ENCODE data around the gene EXOC3L1.

The EXOC3L1 gene

DNA sequence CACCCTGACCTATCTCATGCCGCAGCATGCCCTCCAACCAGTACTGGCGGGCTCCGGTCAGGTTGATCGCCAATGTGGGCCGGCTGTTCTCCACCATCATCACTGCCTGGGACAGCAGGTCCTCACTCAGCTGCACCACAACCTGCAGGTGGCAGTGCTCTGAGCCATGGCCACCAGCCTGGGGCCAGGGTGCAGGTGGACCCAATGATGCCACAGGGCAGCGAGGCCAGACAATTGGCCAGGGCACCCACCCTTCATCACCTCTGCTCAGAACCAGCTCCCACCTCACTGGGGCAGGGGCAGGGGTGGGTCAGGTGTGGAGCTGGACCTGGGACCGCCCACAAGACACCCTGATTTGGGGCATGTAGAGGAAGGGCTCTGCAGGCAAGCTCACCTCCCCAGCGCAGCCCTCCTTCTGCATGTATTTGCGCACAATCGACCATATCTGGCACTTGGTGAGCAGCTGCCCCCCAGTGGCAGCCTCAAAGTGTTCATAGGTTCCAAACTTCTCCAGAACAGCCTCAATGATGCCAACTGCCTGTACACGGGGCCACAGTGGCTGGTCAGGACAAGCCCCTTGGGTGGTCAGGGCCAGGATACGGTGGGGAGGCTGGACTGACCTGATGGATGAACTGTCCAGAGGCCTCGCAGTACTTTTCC lies 10.4 kb downstream of the EXOC3L1 start:
- DNase-seq: no peak

DNA sequence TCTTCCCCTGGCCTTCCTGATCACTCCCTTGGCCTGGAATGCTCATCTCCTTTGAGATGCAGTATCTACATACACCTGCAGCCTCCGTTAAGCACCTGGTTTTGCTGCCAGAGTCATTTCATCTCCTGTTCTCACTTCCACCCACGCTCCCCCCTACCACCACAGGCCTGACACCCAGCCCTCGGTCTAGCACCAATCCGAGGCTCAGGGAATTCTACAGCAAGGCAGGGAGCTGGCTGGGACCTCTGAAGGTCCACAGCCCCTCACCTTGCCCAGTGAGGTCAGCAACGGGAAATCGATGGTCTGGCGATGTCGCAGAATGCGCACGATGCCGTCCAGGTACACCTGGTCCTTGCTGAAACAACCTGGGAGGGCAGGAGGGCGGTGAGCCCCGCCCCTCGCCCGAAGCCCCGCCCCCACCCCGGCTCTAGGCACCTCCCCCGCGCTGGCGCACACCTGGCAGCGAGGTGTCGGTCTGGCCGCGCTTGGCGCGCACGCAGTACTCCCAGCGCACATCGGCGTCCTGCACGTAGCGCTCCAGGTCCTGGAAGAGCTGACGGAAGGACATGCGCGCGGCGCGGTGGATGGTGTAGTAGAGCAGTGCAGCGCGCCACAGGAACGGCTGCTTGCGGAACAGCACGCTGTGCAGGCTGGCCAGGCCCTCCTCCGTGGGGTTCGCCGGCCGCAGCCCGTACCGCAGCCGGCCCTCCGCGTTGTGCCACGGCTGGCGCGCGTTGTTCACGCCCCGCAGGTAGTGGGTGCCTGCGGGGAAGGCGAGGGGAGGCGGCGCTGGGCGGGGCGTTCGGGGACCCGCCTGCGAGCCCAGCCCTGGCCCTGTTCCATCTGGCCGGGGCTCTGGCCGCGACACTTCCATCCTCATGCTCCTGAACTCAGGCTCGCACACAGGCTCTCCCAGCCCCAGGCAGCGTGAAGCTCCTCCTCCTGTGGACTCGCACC lies 11.9 kb downstream of the EXOC3L1 start:
- peak in 3 of 14 donors; percentile 38 to 75 (median 56) for DNase-seq

DNA sequence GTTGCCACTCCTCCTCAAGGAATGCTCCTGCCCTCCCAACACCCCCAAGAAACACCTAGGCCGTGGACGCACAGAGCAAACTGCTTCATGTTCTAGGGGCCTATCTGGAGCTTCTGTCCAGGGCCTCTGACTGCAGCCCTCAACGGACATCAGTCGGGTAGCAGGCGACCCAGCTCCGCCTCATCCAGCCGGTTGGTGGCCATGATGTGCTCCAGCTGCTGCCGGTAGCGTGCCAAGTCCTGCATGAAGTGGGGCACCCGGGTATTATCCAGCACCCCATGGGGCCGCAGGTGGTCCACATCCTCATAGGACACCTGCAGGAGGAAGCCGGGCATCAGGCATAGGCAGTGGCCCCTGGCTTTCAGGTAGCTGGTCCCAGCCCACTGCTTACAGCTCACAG lies 13.3 kb downstream of the EXOC3L1 start:
- DNase-seq: no peak

DNA sequence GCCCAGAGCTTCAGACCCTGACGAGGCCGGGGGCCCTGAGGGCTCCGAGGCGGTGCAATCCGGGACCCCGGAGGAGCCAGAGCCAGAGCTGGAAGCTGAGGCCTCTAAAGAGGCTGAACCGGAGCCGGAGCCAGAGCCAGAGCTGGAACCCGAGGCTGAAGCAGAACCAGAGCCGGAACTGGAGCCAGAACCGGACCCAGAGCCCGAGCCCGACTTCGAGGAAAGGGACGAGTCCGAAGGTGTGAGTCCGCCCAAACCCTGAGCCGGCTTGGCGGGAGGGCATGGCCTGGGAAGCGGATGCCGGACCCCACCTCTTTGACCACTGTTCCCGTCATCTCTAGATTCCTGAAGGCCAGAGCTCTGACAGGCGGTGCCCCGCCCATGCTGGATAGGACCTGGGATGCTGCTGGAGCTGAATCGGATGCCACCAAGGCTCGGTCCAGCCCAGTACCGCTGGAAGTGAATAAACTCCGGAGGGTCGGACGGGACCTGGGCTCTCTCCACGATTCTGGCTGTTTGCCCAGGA lies 15.2 kb downstream of the EXOC3L1 start:
- peak in 1 of 14 donors; percentile 38 for DNase-seq

DNA sequence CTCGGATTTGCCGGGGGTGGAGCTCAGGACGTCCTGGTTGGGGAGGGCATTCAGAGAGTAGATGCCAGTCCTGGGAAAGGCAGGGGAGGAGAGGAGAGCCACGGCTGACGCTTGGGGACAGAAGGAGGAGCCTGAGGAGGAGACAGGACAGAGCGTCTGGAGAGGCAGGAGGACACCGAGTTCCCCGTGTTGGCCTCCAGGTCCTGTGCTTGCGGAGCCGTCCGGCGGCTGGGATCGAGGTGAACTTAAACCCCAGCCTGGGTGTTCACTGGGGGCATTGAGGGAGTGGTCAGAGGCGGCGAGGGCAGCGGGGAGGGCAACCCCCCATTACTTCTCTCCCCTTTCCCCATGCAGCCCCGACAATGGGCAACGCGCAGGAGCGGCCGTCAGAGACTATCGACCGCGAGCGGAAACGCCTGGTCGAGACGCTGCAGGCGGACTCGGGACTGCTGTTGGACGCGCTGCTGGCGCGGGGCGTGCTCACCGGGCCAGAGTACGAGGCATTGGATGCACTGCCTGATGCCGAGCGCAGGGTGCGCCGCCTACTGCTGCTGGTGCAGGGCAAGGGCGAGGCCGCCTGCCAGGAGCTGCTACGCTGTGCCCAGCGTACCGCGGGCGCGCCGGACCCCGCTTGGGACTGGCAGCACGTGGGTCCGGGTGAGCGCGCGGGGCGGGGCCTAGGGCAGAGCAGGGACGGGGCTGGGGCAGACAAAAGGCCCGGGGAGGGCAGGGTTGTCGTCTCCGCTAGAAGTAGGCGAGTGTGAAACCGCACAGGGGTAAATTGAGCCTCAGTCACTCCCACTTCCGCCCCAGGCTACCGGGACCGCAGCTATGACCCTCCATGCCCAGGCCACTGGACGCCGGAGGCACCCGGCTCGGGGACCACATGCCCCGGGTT lies 15.9 kb downstream of the EXOC3L1 start:
- peak in 13 of 14 donors; percentile 11 to 92 (median 66) for DNase-seq

DNA sequence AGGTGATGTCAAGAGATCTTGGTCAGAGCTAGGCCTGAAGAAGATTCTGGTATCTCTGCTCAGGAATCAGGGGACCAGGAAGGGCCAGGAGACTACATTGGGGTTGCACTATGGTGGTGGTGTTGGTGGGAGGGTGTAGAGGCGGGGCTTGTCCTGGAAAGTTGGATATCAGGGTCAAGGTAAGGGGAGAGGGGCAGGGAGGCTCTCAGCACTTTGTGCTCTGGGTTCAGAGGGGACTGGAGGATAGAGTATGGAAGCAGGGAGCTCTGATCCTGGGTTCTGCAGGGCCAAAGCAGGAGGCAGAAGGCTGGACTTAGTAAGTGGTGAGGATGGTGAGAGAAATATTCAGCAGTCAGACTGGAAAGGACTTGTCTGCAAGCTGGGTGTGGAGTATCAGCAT lies 16.6 kb downstream of the EXOC3L1 start:
- no peak for DNase-seq

DNA sequence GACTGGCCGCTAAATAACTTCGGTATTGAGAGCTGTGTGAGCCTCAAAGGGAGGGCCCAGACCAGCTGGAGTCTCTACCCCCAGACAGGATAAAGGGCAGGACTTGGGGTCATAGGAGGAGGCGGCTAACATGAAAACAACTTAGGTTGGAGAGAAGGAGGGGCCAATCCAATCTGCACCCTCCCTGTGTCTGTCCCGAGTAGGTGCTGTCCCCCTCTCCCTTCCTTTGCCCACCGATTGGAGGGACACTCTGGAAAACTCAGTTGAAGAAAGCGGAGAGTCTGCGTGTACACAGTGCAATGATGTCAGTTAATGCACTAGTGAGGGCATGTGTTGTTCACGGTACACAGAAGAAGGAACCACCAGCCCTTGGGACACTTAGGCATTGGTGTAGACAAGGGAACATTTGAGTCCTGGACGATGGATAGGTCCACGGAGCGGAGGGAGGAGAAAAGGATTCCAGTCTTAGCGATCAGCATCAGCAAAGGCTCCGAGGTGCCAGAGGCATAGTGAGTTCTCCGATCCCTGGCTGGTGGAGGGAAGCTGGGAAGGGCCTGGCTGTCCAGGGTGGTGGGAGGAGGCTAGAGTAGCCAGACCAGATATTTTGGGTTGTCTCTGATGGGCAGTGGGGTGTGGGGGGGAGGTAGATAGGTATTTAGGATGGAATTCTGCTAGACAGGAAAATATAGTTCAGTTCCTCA lies 18.8 kb downstream of the EXOC3L1 start:
- peak in 1 of 14 donors; percentile 45 for DNase-seq

DNA sequence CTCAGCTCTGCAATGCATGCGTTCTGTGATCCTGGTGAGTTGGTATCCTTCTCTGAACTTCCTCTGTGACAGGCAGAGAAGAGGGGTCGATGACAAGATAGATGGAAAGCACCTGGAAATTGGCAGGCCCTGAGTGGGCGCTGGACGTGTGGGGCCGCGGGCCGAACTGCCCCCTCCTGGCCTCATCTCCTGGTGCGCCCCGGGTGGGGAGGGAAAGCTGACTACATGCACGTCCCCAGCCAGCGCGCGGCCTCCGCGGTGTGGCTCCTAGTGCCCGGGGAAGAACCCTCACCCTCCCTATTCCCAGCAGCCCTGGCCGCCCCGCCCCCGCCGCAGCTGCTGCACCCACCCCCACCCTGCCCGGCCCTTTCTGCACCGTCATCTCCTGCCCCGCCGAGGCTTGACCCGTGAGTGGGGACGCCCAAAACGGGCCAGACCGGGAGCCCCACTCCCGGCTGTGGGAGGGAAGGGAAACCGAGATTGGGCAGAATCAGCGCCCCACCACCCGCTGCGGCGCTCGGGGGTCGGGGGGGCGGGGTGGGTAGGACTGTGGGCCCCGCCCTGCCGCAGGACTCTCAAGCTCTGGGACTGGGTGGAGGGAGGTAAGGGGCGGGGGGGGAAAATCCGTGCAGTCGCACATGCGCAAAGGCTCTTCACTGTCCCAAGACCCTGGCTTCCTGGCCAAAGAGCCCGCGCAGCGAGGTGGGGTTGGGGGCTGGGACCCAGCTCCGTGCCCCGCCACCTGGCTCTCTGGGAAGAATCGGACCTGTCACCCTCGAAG lies 19.6 kb downstream of the EXOC3L1 start, which contains the start of gene NOL3:
NOL3 (plus strand) TSS at position 371 of the 781 bp plus-strand sequence.
- peak in 12 of 14 donors; percentile 19 to 86 (median 56) for DNase-seq

DNA sequence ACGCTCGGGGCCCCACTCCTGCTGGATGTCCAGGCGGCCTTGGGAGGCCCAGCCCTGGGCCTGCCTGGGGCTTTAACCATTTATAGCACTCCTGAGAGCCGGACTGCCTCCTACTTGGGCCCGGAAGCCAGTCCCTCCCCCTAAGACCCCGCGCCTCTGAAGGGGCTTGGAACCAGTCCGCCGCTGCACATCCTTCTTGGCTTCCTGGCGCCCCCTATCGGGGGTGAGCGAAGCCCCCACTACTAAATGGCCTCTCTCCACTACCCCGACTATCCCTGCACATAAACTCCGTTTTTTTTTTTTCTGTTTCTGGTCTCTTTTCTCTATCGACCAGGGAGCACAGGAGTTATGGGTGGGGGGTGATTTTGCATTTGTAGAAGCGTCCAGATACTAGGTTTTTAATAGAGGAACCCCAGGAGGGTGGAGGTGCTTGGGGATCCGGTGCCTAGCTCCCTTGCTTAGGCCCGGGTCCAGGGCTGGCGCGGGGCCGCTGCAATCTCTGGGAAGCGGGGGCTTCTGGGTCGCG lies 20.2 kb downstream of the EXOC3L1 start:
- peak in 3 of 14 donors; percentile 34 to 39 (median 35) for DNase-seq

DNA sequence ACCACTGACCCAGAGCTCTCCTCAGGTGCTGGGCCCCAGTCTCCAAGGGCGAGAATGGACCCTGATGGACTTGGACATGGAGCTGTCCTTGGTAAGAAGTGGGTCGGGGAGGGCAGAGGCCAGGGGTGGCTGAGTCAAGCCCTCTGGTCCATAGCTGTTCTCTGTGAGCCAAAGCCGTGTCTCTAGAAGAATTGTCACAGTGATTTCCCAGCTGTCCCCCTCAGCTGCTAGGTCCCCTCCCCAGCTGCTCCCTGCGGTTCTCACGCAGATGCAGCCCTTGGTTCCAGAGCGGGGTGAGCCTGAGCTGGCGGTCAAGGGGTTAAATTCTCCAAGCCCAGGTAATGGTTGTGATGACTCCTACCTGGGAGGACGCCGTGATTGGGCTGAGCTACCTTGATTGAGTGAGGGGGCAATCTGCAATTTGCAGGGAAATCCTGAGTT lies 20.9 kb downstream of the EXOC3L1 start:
- DNase-seq: no peak

DNA sequence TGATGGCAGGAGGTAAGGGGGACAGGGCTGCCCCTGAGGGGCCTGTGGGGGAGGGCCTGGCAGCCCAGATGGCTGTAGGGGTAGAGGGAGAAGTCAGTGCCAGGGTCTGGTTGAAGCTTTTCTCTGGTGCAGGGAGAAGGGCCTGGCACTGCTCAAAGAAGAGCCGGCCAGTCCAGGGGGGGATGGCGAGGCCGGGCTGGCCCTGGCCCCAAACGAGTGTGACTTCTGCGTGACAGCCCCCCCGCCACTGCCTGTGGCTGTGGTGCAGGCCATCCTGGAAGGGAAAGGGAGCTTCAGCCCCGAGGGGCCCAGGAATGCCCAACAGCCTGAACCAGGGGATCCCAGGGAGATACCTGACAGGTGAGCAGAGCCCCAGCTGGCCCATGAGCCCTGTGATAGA lies 22.3 kb downstream of the EXOC3L1 start:
- no peak for DNase-seq

DNA sequence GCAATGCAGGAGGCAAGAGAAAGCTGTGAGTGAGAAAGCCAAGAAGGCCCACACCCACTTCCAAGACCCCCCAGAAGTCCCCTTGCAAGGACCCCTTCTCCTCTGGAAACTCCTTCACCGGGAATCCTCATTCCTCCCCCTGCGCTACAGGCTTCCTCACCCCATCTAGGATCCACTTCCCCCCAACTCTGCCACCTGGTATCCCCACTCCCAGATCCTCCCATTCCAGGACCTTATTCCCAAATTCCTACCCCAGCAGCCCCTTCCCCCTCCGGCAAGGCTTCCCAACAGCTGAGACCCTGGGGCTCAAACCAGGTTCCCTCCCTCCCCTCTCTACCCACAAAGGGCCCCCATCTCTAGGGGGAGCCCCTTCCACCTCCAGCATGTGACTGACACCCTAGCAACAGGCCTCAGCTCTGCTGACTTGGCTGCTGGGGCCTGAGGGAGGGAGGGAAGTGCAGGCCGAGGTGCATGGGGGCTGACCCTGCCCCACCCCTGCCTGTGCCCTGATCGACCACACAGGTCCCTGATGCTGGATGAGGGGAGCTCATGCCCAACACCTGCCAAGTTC lies 23.3 kb downstream of the EXOC3L1 start:
- no peak for DNase-seq

DNA sequence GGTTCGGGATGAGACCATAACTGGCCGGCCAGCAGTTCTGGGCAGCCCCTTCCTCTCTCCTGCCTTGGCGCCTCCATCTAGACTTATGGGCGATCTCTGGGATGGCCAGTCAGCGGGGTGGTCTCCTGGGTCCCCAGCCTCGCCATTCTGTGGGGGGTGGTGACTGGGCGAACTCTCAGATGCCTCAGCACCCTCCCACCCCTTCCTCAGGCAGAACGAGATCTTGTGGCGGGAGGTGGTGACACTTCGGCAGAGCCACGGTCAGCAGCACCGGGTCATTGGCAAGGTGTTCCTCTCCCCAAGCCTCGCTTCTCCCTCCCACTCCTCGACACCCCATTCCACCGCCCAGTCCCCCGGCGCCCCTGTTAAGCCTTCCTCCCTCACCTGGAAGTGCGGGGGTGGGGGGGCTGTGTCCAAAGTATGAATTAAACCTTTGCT lies 23.8 kb downstream of the EXOC3L1 start:
- no peak for DNase-seq

DNA sequence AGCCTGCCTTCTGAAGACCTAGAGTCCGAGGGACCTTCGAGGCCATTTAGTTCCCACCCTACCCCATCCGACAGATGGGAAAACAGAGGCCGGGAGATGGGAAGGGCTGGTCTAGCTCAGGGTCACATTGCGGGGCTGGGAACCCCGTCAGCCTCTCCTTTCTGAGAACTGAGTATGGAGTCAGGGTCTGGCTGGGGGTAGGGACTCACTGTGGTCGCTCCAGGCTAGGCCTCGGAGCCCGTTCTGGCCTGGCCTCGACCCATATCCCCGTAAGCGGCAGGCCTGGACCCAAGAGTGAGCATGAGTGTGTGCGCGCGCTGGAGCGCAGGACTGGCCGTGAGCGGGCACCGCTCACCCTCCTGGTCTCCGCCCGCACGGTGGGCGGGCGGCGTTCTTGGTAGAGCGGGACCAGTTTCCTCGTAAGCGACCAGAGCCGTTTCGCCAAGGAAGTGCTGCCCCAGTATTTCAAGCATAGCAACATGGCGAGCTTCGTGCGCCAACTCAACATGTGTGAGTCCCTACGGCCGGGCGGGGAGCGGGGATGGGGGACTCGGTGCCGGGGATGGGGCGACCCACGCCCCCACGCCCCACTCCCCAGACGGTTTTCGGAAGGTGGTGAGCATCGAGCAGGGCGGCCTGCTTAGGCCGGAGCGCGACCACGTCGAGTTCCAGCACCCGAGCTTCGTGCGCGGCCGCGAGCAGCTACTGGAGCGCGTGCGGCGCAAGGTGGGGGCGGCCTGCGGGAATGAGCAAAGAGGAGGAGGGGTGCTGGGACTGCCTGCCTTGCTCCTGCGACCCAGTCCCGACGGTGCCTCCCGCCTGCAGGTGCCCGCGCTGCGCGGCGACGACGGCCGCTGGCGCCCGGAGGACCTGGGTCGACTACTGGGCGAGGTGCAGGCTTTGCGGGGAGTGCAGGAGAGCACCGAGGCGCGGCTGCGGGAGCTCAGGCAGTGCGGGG lies 24.5 kb downstream of the EXOC3L1 start:
- no peak for DNase-seq

DNA sequence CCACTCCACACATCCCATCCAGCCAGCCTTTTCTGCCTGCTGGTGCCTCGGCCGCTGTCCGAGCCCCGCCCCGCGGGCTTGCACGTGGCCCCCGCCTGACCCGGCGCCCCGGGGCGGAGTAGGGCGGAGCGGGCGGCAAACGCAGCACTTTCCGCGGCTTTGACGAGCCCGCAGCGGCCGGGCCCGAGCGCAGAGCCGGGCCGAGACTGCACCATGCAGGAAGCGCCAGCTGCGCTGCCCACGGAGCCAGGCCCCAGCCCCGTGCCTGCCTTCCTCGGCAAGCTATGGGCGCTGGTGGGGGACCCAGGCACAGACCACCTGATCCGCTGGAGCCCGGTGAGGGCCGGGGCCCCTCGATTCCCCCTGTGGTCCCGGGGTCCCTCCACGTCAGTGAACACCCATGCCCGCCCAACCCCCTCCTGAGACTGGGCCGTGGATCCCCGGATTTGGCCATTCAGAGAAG lies 25.3 kb downstream of the EXOC3L1 start, which contains the start of gene HSF4:
HSF4 (plus strand) TSS at position 147 of the 463 bp plus-strand sequence; CDS start at position 214, 67 bp downstream.
- DNase-seq: peak in 5 of 14 donors; percentile 23 to 76 (median 37)

DNA sequence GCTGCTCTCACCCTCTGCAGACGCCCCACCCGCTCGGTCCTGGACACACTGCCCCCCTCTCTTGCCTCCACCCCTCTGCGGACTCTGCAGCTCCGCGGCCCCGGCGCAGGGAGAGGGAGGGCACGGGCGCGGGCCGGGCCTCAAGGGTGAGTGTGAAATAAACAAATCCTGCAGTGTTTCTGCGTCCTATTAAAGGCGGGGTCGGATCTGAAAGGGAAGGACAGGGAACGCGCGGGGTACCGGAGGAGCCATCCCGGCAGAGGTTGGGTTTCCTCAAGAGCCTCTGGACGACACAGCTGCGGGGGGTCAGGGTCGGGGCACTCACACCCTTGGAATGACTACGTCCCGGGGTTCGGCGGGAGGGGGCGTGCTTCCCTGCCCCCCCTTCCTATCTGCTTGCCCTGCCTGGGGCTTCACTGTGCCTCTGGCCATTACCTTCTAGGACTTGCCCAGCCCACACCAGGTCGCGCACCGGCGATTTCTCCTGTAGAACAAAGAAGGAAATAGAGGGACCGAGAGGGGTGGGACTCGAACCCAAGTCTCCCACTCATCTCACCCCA lies 25.9 kb downstream of the EXOC3L1 start:
- DNase-seq: peak in 1 of 14 donors; percentile 76

DNA sequence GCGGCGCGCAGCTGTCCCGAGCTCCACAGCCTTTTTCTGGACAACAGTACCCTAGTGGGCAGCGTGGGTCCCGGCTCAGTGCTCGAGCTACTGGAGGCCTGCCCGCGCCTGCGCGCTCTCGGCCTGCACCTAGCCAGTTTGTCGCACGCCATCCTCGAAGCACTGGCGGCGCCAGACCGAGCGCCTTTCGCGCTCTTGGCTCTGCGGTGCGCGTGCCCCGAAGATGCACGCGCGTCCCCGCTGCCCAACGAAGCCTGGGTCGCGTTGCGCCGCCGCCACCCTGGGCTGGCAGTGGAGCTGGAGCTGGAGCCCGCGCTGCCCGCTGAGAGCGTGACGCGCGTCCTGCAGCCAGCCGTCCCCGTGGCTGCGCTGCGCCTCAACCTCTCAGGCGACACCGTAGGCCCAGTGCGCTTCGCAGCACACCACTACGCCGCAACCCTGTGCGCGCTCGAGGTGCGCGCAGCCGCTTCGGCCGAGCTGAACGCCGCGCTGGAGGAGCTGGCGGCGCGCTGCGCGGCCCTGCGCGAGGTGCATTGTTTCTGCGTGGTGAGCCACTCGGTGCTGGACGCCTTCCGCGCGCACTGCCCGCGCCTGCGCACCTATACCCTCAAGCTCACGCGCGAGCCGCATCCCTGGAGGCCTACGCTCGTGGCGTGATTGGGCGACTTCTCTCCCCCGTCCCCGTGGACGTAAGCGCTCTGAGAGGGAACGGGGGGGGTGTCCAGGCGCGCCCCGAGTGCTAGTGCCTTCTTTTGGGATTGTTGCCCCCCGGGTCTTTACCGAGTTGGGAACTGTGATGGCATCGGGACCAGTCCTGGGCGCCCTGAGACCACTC lies 26.6 kb downstream of the EXOC3L1 start:
- peak in 7 of 14 donors; percentile 34 to 88 (median 56) for DNase-seq
